Nephron progenitor cell (in vitro differentiated cells): ENCODE data around the gene UPP1.
"Not testable (repeated sequence)": the region's sequence is repeated elsewhere in the genome, so short reads cannot be mapped to it uniquely, and the experiment has no call there.

Source experiments
- DNase-seq: peaks from one replicate; pipeline ENCODE4 v3.0.0; 2021
- H3K27ac Mint-ChIP-seq: 2 replicates; pipeline ENCODE4 v1.8.0; 2021; ENCODE audit warnings: mild to moderate bottlenecking, moderate library complexity, mixed read lengths
- H3K27me3 Mint-ChIP-seq: 2 replicates; pipeline ENCODE4 v1.8.0; 2021; ENCODE audit warnings: mild to moderate bottlenecking, low read depth, mixed read lengths; ENCODE audit not compliant: poor library complexity
- H3K36me3 Mint-ChIP-seq: 2 replicates; pipeline ENCODE4 v1.8.0; 2021; ENCODE audit warnings: low read depth, mixed read lengths
- H3K4me1 Mint-ChIP-seq: 2 replicates; pipeline ENCODE4 v1.8.0; 2021; ENCODE audit warnings: mixed read lengths
- H3K4me3 Mint-ChIP-seq: 2 replicates; pipeline ENCODE4 v1.8.0; 2021; ENCODE audit warnings: mild to moderate bottlenecking, moderate library complexity, mixed read lengths
- H3K9me3 Mint-ChIP-seq: 2 replicates; pipeline ENCODE4 v1.8.0; 2021; ENCODE audit warnings: mild to moderate bottlenecking, moderate library complexity, mixed read lengths
- TF ChIP-seq, protein P1 (sequence below): fragments of 200-600 bp; sonication (generic); IDR thresholded peaks from 2 replicates; pipeline ENCODE4 v1.5.0; 2021; ENCODE audit warnings: antibody characterized with exemption

UPP1 gene

GRCh38 chr7:48078470-48078869, 10.6 kb upstream of the UPP1 start:
- Mint-ChIP-seq H3K36me3 (no peaks in the 10 kb centered on the region), H3K9me3 (no peaks in the 10 kb centered on the region), H3K4me3 (no peak overlapping the region), H3K27me3 (peaks cover 5% of the 10 kb centered on the region), H3K4me1 (no peaks in the 10 kb centered on the region), H3K27ac (no peak overlapping the region)
- TF ChIP-seq, protein P1, sequence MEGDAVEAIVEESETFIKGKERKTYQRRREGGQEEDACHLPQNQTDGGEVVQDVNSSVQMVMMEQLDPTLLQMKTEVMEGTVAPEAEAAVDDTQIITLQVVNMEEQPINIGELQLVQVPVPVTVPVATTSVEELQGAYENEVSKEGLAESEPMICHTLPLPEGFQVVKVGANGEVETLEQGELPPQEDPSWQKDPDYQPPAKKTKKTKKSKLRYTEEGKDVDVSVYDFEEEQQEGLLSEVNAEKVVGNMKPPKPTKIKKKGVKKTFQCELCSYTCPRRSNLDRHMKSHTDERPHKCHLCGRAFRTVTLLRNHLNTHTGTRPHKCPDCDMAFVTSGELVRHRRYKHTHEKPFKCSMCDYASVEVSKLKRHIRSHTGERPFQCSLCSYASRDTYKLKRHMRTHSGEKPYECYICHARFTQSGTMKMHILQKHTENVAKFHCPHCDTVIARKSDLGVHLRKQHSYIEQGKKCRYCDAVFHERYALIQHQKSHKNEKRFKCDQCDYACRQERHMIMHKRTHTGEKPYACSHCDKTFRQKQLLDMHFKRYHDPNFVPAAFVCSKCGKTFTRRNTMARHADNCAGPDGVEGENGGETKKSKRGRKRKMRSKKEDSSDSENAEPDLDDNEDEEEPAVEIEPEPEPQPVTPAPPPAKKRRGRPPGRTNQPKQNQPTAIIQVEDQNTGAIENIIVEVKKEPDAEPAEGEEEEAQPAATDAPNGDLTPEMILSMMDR = no peak
- no peak for DNase-seq

DNA sequence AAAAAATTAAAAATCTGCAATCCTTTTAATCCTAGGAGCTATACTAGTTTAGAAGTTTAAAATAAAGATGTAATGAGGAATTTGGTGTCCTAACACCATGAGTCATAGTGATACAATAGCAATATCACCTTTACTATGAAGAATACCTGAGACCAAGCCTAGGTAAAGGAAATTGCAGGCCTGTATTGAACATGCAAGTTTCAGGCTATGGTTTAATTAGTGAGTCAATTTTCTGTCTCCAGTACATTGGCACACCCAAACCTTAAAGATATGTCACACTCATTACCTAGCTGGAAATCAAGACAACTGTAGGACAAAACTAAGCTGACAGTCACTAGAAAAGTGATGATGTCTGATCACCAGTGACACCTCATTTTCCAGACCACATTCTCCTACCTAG, 6.7 kb upstream of the UPP1 start:
- H3K27me3 Mint-ChIP-seq, H3K36me3 Mint-ChIP-seq: not testable (repeated sequence)

DNA sequence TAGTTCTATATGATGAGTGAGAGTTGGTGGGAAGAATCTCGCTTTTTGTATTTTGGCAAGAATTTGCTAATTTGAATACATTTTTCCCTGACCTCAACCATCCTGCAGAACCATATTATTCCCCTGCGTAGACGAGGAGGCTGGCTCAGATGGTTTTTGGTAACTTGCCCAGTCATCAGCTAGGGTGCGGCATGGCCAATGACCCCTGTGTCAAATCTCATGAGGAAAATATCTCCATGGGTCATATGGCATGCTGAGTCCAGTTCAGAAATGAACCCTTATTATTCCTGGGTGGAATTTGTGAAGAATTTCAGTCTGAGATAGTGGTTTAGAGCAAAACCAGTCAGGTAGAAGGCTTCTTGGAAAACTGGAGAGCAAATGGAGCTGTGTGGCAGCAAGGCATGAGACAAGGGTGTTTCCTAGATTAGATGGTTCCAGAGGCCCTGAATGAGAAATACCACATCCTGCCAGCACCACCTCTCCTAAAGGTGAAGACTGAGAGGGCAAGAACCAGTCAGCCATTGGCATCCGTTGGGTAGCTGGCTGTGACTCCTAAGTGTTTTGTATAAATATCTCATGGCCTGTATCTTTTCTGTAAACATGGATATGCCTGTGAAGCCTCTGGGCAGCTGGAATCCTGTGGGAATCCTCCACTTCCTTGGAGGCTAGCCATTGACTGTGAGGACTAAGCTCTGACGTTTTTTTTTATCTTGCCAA, 5.8 kb upstream of the UPP1 start:
- TF ChIP-seq, protein P1 = no peak
- Mint-ChIP-seq H3K36me3 (no peaks in the 10 kb centered on the region), H3K4me1 (peaks cover 22% of the 10 kb centered on the region), H3K27me3 (peaks cover 5% of the 10 kb centered on the region), H3K4me3 (no peak overlapping the region), H3K9me3 (no peaks in the 10 kb centered on the region), H3K27ac (no peak overlapping the region)
- no peak for DNase-seq

More for the DNA sequence above, 6.7 kb upstream of the UPP1 start:
- not testable (repeated sequence) for H3K9me3 Mint-ChIP-seq, H3K27ac Mint-ChIP-seq, H3K4me3 Mint-ChIP-seq, DNase-seq
- peaks cover 19% of the 10 kb centered on the region for H3K4me1 Mint-ChIP-seq

DNA sequence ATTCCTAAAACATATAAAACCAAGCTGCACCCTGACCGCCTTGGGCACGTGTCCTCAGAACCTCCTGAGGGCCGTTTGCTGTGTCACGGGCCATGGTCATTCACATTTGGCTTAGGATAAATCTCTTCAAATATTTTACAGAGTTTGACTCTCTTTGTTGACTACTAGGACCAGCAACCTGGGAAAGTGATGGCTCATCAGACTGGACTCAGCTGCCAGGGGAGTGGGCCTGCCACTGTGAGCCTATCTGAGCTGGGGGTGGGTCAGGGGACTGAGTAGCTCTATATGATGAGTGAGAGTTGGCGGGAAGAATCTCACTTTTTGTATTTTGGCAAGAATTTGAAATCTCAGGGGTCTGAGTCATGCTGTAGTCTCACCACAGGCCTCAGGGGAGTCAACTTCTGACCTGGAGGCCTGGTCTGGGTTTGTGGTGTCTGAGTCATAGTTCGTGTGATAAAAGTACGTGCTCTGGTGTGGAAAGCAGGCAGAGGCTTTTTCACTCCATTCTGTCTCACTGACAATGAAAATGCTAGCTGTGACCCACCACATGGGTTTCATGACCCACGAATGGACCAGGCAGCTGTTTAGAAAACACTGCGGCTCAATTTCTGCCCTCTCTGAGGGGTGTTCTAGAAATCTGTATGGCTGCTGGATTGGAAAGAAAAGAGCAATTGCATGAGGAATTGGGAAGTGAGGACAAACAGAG, 4.2 kb upstream of the UPP1 start:
- Mint-ChIP-seq H3K27ac (peak overlapping the region; percentile 50), H3K36me3 (no peaks in the 10 kb centered on the region), H3K4me3 (no peak overlapping the region), H3K4me1 (peaks cover 23% of the 10 kb centered on the region), H3K27me3 (peaks cover 3% of the 10 kb centered on the region), H3K9me3 (no peaks in the 10 kb centered on the region)
- TF ChIP-seq, protein P1 = no peak
- DNase-seq = no peak

DNA sequence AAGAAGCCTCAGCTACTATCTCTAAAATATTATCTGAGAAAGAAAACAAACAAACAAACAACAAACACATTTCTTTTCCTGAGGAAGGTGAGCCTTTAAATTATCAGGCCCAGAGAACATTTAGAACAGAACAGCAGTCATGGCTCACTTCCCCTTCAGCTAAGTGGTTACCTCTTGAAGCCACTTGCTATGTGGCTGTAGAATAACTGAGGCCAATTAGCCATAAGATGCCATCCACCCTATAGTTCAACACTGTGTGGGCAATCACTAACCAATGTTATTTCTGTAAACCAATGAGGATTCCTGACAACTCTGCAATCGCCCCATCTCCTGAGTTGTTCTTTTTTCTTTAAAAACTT, 3.7 kb upstream of the UPP1 start:
- Mint-ChIP-seq H3K27me3 (peaks cover 3% of the 10 kb centered on the region), H3K9me3 (no peaks in the 10 kb centered on the region), H3K4me3 (no peak overlapping the region), H3K4me1 (peaks cover 29% of the 10 kb centered on the region), H3K36me3 (no peaks in the 10 kb centered on the region), H3K27ac (peak overlapping the region; percentile 50)
- TF ChIP-seq, protein P1 = no peak
- DNase-seq = no peak

DNA sequence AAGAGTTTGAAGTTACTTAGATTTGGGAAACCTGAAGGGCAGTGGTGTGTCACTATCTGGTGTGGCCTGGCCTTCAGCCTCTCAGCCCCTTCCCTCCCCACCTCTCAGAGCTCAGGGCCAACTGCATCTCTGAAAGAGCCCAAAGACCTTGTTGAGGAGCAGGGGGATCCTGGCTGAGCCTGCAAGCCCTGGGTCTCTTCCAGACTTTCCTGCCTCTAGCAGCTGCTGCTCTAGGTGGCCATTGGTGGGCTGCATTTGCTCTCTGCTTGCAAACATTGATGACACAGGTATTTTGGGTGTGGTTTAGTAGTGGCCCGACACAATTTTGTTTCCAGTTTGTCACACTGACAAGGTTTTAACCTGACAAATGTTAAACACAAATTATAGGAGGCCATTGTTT, 3.1 kb upstream of the UPP1 start:
- peaks cover 3% of the 10 kb centered on the region for H3K27me3 Mint-ChIP-seq
- DNase-seq = no peak
- H3K4me3 Mint-ChIP-seq = no peak overlapping the region
- H3K9me3 Mint-ChIP-seq = no peaks in the 10 kb centered on the region
- TF ChIP-seq, protein P1 = no peak
- H3K4me1 Mint-ChIP-seq = peaks cover 34% of the 10 kb centered on the region
- no peaks in the 10 kb centered on the region for H3K36me3 Mint-ChIP-seq
- no peak overlapping the region for H3K27ac Mint-ChIP-seq
